ENCODE results near the gene ZDHHC8. TPM values are rescaled to one million over a fixed set of nuclear protein-coding genes. Genes with fewer than 3 reads are reported as not detected.

ZDHHC8 gene
- total and polyA plus RNA-seq, 11 donors: 15.7 to 45.2 (median 38.2) TPM

DNA sequence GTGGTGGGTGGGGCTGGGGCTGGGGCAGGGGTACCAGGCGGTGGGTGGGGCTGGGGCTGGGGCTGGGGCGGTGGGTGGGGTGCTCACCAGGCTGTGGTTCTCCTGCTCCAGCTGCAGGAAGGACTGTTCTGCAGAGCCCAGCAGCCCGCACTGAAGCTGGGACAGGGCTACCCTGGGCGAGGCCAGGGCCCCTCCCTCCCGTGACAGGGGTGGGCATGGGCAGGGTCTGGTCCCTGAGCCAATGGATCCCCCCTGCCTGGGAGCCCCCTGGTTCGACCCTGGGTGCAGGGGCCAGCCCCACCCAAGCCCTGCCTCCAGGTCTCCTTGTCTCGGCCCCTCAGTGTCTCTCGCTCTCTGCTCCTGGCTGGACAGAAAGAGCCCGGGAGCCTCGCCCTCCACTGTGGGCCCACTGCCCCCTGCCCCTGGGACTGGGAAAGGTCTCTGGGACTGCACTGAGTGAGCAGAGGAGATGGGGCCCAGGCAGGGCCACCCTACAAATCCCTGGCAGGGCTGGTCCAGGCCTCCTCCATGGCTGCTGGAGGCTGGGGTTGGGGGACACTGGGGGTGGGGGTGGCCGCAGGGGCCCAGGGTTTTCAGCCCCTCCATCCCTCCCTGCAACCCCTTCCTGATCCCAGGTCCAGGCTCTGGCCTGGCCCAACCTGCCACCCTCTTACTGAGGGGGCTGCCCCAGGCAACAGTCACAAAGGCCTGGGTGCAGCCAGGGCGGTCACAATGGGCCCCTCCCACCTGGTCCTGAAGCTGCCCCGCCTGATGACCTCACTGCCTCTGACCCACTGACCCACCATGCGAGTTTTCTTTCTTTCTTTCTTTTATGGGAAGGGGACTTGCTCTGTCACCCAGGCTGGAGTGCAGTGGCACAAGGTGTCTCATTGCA lies 19.0 kb downstream of the ZDHHC8 start, which contains the start of gene CCDC188:
Gene CCDC188, minus strand, starts transcription at position 675 of the 895 bp plus-strand sequence. Its CDS starts 69 bp downstream, at position 606.
- H3K9me3 ChIP-seq: no peaks in the 10 kb centered on the region
- TF ChIP-seq, protein P1, sequence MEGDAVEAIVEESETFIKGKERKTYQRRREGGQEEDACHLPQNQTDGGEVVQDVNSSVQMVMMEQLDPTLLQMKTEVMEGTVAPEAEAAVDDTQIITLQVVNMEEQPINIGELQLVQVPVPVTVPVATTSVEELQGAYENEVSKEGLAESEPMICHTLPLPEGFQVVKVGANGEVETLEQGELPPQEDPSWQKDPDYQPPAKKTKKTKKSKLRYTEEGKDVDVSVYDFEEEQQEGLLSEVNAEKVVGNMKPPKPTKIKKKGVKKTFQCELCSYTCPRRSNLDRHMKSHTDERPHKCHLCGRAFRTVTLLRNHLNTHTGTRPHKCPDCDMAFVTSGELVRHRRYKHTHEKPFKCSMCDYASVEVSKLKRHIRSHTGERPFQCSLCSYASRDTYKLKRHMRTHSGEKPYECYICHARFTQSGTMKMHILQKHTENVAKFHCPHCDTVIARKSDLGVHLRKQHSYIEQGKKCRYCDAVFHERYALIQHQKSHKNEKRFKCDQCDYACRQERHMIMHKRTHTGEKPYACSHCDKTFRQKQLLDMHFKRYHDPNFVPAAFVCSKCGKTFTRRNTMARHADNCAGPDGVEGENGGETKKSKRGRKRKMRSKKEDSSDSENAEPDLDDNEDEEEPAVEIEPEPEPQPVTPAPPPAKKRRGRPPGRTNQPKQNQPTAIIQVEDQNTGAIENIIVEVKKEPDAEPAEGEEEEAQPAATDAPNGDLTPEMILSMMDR (IDR thresholded peaks at IDR 0.05): no peak
- TF ChIP-seq POLR2A (IDR thresholded peaks at IDR 0.05): no peak
- peaks cover 0 to 8% (median 0%) of the 10 kb centered on the region in 9 donors for H3K36me3 ChIP-seq
- H3K4me1 ChIP-seq: peaks cover 0 to 6% (median 0%) of the 10 kb centered on the region in 12 donors
- DNase-seq (no peak), ATAC-seq (no peak)
- WGBS, 4 donors: 79 to 85% (median 82%) methylated on average over 3 to 14 of the region's 14 CpGs
- intact Hi-C loops (cut with DNase I): no loop called here
- no peak within 1 kb of the TSS for H3K27ac ChIP-seq
- H3K4me3 ChIP-seq: no peak within 1 kb of the TSS
- peaks cover 0 to 4% (median 0%) of the 10 kb centered on the region in 9 donors for H3K27me3 ChIP-seq

DNA sequence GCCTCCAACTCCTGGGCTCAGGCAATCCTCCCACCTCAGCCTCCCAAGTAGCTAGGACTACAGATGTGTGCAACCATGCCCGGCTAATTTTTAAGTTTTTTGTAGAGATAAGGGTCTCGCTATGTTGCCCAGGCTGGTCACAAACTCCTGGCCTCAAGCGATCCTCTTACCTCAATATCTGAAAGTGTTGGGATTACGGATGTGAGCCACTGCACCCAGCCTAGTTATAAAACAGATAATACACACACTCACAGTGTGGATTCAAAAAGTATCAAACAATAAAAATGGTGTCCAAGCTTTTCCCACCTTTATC lies 19.6 kb downstream of the ZDHHC8 start:
- peaks cover 0 to 5% (median 0%) of the 10 kb centered on the region in 9 donors for H3K27me3 ChIP-seq
- ATAC-seq (no peak), DNase-seq (no peak)
- no peaks in the 10 kb centered on the region for H3K9me3 ChIP-seq
- H3K36me3 ChIP-seq: peaks cover 0 to 3% (median 0%) of the 10 kb centered on the region in 9 donors
- 82 to 94% (median 87%) methylated on average over 4 of the region's 4 CpGs for WGBS, 4 donors
- TF ChIP-seq POLR2A (IDR thresholded peaks at IDR 0.05): no peak
- TF ChIP-seq, protein P1 (IDR thresholded peaks at IDR 0.05): no peak
- intact Hi-C loops (cut with DNase I): no loop called here
- H3K4me1 ChIP-seq: peaks cover 0 to 7% (median 0%) of the 10 kb centered on the region in 12 donors
- H3K27ac ChIP-seq: no peak overlapping the region
- H3K4me3 ChIP-seq: no peak overlapping the region

DNA sequence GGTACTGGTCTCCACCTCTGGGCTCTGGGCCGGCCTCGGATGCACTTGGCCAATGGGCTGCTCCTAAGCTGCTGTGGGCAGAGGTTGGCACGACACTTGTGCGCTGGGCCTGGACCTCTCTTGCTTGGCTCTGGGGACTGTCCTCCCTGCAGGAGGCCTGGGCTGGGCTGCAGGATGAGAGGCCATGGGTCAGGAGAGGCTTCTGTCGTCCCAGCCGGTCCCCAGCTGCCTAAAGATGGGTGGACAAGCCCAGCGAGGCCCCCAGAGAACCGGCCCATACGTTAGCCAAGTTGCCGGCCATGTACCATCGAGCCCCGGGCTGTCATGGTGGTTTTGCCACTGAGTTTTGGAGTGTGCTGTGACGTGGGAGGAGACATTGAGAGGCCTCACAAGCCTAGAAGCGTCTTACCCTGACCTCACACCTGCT lies 20.9 kb downstream of the ZDHHC8 start:
- no peaks in the 10 kb centered on the region for H3K36me3 ChIP-seq
- ATAC-seq (no peak), DNase-seq (no peak)
- intact Hi-C loops (cut with DNase I): no loop called here
- H3K27me3 ChIP-seq: peaks cover 0 to 8% (median 0%) of the 10 kb centered on the region in 9 donors
- H3K4me3 ChIP-seq: no peak overlapping the region
- no peaks in the 10 kb centered on the region for H3K9me3 ChIP-seq
- H3K27ac ChIP-seq: no peak overlapping the region
- WGBS, 4 donors: 77 to 86% (median 85%) methylated on average over 5 to 14 of the region's 14 CpGs
- H3K4me1 ChIP-seq: peaks cover 0 to 11% (median 0%) of the 10 kb centered on the region in 12 donors
- TF ChIP-seq, protein P1 (IDR thresholded peaks at IDR 0.05): no peak
- no peak for TF ChIP-seq POLR2A (IDR thresholded peaks at IDR 0.05)

DNA sequence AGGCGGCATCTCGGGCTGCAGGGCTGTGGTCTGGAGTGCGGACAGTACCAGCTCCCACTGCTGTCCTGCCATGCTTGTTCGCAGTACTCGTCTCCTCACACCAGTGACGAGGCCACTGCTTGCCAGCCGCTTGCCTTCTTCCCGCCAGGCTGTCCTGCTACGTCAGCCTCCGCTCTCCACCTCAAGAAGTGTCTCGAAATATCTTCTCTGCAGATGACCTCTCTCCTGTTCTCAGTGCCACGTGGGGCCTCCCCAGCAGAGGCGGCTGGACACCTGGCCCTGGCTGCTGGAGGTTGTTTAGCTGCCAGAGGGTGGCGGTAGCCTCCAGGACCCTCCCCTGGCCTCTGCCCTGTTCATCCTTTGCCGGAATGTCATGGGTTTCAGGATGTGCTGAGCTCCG lies 22.3 kb downstream of the ZDHHC8 start:
- H3K9me3 ChIP-seq: no peaks in the 10 kb centered on the region
- intact Hi-C loops (cut with DNase I): no loop called here
- WGBS, 4 donors: 69 to 73% (median 72%) methylated on average over 15 to 16 of the region's 16 CpGs
- H3K27ac ChIP-seq: no peak overlapping the region
- H3K4me3 ChIP-seq: no peak overlapping the region
- ATAC-seq: no peak
- H3K36me3 ChIP-seq: no peaks in the 10 kb centered on the region
- H3K27me3 ChIP-seq: peaks cover 0 to 10% (median 0%) of the 10 kb centered on the region in 9 donors
- no peak for DNase-seq
- peaks cover 0 to 11% (median 0%) of the 10 kb centered on the region in 12 donors for H3K4me1 ChIP-seq
- TF ChIP-seq POLR2A (IDR thresholded peaks at IDR 0.05): no peak
- TF ChIP-seq, protein P1 (IDR thresholded peaks at IDR 0.05): no peak
